Gastrocnemius medialis (tissue), 4 donors: ENCODE data around the gene CCDC87. TPM values are rescaled to one million over a fixed set of nuclear protein-coding genes. Genes with fewer than 3 reads are reported as not detected.
A peak's percentile ranks its signal among the peaks of the same experiment; 100 is the strongest.

Source experiments
- ATAC-seq, 2 donors: fragments of 150-250 bp; one replicate each; pipeline ENCODE4 v1.9.1; 2016
- DNase-seq, 2 donors: peaks; one replicate each; pipeline ENCODE4 v3.0.0-alpha.2; 2019
- H3K27ac ChIP-seq, 4 donors: fragments of 200-600 bp; sonication (generic); 1 replicate in 1 of 4; 2 replicates in 3 of 4; pipeline ENCODE4 v1.5.1; 2016 to 2018; ENCODE audit warnings: mild to moderate bottlenecking in 2 of 4, moderate library complexity in 1 of 4
- H3K27me3 ChIP-seq, 3 donors: fragments of 200-600 bp; sonication (generic) in 2 of 3; 1 replicate in 1 of 3; 2 replicates in 2 of 3; pipeline versions ENCODE4 v1.5.1 to v1.6.0; 2016 to 2019; ENCODE audit warnings: mild to moderate bottlenecking in 1 of 3, moderate library complexity in 1 of 3
- H3K36me3 ChIP-seq, 2 donors: fragments of 200-600 bp; sonication (generic) in 1 of 2; one replicate each; pipeline ENCODE4 v1.5.1; 2017 to 2018
- H3K4me1 ChIP-seq, 2 donors: fragments of 200-600 bp; sonication (generic) in 1 of 2; one replicate each; pipeline ENCODE4 v1.5.1; 2016 to 2017; ENCODE audit warnings: mild to moderate bottlenecking in 2 of 2
- H3K4me3 ChIP-seq, 4 donors: fragments of 200-600 bp; sonication (generic) in 3 of 4; 1 replicate in 1 of 4; 2 replicates in 3 of 4; pipeline ENCODE4 v1.5.1; 2016 to 2019; ENCODE audit warnings: mild to moderate bottlenecking in 2 of 4
- H3K9me3 ChIP-seq, 3 donors: fragments of 200-600 bp; sonication (generic) in 2 of 3; 1 replicate in 1 of 3; 2 replicates in 2 of 3; pipeline ENCODE4 v1.5.1; 2016 to 2019
- POLR2A ChIP-seq, 2 donors: fragments of 450-650 bp; IDR thresholded peaks; one replicate each; pipeline ENCODE4 v1.6.1; 2017; ENCODE audit warnings: antibody characterized with exemption in 2 of 2, mild to moderate bottlenecking in 2 of 2, moderate library complexity in 2 of 2
- in situ Hi-C, 4 donors: fragments of 200-750 bp; cut with MboI; loops; one replicate each; pipeline versions ENCODE4 v1.15.0 to v1.8.0; 2017; ENCODE audit warnings: low sequenced_read_pairs in 4 of 4
- intact Hi-C: fragments of 100-400 bp; cut with DNase I; formaldehyde crosslinking; loops from one replicate; pipeline ENCODE4 v1.15.1; 2023; ENCODE audit warnings: low total_unique reads
- total RNA-seq, 4 donors: library from RNA; depleted of rRNA; stranded (reverse); fragments of >200 nt; gene quantifications; one replicate each; pipeline versions ENCODE4 v1.1.0 to v1.2.3, GENCODE V29; 2016
- TF ChIP-seq, protein P1 (sequence below), 5 experiments: fragments of 450-650 bp in 3 of 5; fragments of 200-600 bp in 2 of 5; sonication (generic) in 2 of 5; IDR thresholded peaks in 4 of 5; conservative IDR thresholded peaks in 1 of 5; 1 replicate in 4 of 5; 2 replicates in 1 of 5; pipeline ENCODE4 v1.5.1; 2016 to 2019; ENCODE audit warnings: antibody characterized with exemption in 5 of 5, mild to moderate bottlenecking in 3 of 5, moderate library complexity in 3 of 5

Gene CCDC87
- total RNA-seq, 4 donors from 2014 or later, result 0.13 to 0.41 TPM; not detected in 2

GRCh38 chr11:66548774-66549630, 43.9 kb downstream of the CCDC87 start:
- TF ChIP-seq, protein P1, sequence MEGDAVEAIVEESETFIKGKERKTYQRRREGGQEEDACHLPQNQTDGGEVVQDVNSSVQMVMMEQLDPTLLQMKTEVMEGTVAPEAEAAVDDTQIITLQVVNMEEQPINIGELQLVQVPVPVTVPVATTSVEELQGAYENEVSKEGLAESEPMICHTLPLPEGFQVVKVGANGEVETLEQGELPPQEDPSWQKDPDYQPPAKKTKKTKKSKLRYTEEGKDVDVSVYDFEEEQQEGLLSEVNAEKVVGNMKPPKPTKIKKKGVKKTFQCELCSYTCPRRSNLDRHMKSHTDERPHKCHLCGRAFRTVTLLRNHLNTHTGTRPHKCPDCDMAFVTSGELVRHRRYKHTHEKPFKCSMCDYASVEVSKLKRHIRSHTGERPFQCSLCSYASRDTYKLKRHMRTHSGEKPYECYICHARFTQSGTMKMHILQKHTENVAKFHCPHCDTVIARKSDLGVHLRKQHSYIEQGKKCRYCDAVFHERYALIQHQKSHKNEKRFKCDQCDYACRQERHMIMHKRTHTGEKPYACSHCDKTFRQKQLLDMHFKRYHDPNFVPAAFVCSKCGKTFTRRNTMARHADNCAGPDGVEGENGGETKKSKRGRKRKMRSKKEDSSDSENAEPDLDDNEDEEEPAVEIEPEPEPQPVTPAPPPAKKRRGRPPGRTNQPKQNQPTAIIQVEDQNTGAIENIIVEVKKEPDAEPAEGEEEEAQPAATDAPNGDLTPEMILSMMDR (IDR thresholded peaks at IDR 0.05 in 4 of 5, conservative IDR thresholded peaks at IDR 0.05 in 1 of 5), result no peak
- no peak for TF ChIP-seq POLR2A (IDR thresholded peaks at IDR 0.05)
- Histone ChIP-seq H3K36me3 (no peaks in the 10 kb centered on the region), H3K9me3 (no peaks in the 10 kb centered on the region), H3K27ac (peak overlapping the region in 3 of 4 donors; percentile 79 to 94 (median 88)), H3K4me1 (peaks cover 25 to 36% of the 10 kb centered on the region in 2 donors), H3K27me3 (no peaks in the 10 kb centered on the region), H3K4me3 (no peak overlapping the region)
- in situ Hi-C loops (no loop called here), intact Hi-C loops (loop anchor here (2.0 kb wide), 1 partner anchor 68 kb away; the partner anchor contains the start of gene RBM14)
- ATAC-seq (no peak), DNase-seq (no peak)

DNA sequence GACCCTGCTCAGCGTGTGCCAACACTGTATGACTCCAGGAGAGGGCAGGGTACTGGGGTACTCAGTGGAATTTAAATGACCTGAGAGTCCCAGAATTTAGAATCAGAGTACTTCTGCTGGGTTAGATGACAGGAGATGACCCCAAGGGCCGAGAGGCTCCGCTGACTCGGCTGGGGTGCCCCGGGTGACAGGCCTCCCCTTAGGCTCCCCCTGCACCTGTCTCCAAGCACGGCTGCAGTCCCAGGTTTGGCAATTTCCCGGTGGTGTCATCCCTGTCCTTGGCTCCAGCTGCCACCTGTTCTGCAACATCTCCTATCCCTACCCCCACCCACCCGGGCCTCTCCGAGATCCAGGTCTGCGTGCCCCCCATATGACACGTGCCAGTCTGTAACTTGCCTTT, 44.8 kb downstream of the CCDC87 start:
- intact Hi-C loops, result loop anchor here (2.0 kb wide), 1 partner anchor 69 kb away; the partner anchor contains the start of gene RBM14
- ATAC-seq (peak in 1 of 2 donors; percentile 32), DNase-seq (peak in 1 of 2 donors; percentile 81)
- no peaks in the 10 kb centered on the region for H3K27me3 ChIP-seq
- in situ Hi-C loops, result no loop called here
- no peaks in the 10 kb centered on the region for H3K9me3 ChIP-seq
- no peak overlapping the region for H3K4me3 ChIP-seq
- H3K36me3 ChIP-seq, result peaks cover 0 to 4% of the 10 kb centered on the region in 2 donors
- peak overlapping the region; percentile 79 to 94 (median 91) for H3K27ac ChIP-seq
- peaks cover 25 to 43% of the 10 kb centered on the region in 2 donors for H3K4me1 ChIP-seq
- TF ChIP-seq, protein P1 (IDR thresholded peaks at IDR 0.05 in 4 of 5, conservative IDR thresholded peaks at IDR 0.05 in 1 of 5), result no peak
- no peak for TF ChIP-seq POLR2A (IDR thresholded peaks at IDR 0.05)

GRCh38 chr11:66547662-66548009, 45.2 kb downstream of the CCDC87 start:
- TF ChIP-seq, protein P1 (IDR thresholded peaks at IDR 0.05 in 4 of 5, conservative IDR thresholded peaks at IDR 0.05 in 1 of 5), result no peak
- TF ChIP-seq POLR2A (IDR thresholded peaks at IDR 0.05), result no peak
- peaks cover 25 to 43% of the 10 kb centered on the region in 2 donors for H3K4me1 ChIP-seq
- in situ Hi-C loops (no loop called here), intact Hi-C loops (loop anchor here (2.0 kb wide), 2 partner anchors 45 to 69 kb away; partner anchors contain the start of genes CCDC87, CCS and RBM14)
- H3K36me3 ChIP-seq, result peaks cover 0 to 4% of the 10 kb centered on the region in 2 donors
- H3K27me3 ChIP-seq, result no peaks in the 10 kb centered on the region
- DNase-seq, result peak in 1 of 2 donors; percentile 38
- H3K27ac ChIP-seq, result peak overlapping the region; percentile 79 to 94 (median 91)
- H3K9me3 ChIP-seq, result no peaks in the 10 kb centered on the region
- ATAC-seq, result peak in 1 of 2 donors; percentile 13
- H3K4me3 ChIP-seq, result peak overlapping the region in 1 of 4 donors; percentile 71

DNA sequence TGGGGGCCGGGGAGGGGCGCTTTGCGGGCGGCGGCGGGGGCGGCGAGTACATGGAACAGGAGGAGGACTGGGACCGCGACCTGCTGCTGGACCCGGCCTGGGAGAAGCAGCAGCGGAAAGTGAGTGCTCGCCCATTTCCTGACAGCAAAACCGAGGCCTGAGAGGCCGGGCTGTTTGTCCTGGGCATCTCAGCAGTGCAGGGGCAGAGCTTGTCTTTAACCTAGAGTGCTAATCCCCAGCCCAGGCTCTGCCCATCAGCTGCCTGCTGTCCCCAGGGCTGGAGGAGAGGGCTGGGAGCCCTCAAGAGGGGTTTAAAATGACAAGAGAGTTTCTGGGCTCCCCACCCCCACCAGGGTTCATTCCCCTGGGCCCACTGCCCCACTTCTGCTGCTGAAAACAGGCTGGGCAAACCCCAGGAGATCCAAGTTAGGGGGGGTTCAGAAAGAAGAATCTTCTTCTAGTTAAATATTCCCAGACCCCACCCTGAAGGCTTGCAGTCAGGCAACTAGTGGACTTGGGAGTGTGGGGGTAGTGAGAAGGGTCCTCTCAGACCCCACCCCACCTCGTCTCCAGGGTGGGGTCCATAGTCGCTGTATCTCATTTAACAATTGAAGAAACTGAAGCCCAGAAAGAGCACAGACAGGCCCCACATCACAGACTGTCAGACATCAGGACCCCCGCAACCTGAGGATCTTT, 45.7 kb downstream of the CCDC87 start:
- DNase-seq (no peak), ATAC-seq (no peak)
- TF ChIP-seq, protein P1 (IDR thresholded peaks at IDR 0.05 in 4 of 5, conservative IDR thresholded peaks at IDR 0.05 in 1 of 5), result no peak
- TF ChIP-seq POLR2A (IDR thresholded peaks at IDR 0.05), result no peak
- peak overlapping the region; percentile 79 to 94 (median 91) for H3K27ac ChIP-seq
- peaks cover 0 to 4% of the 10 kb centered on the region in 2 donors for H3K36me3 ChIP-seq
- H3K9me3 ChIP-seq, result no peaks in the 10 kb centered on the region
- H3K27me3 ChIP-seq, result no peaks in the 10 kb centered on the region
- H3K4me1 ChIP-seq, result peaks cover 25 to 46% of the 10 kb centered on the region in 2 donors
- H3K4me3 ChIP-seq, result peak overlapping the region; percentile 70 to 99 (median 72)
- in situ Hi-C loops (no loop called here), intact Hi-C loops (loop anchor here (1.0 to 2.0 kb wide), 3 partner anchors 23 to 131 kb away; partner anchors contain the start of genes CCDC87 and CCS)
